GM18867 (cell line): Measurements from ENCODE around the gene COL9A3.
"Not testable (repeated sequence)": the region's sequence is repeated elsewhere in the genome, so short reads cannot be mapped to it uniquely, and the experiment has no call there.

ENCODE experiments used
- ATAC-seq: cut with Tn5 transposase; IDR thresholded peaks from one replicate; pipeline ENCODE4 v1.9.1; 2021; ENCODE audit warnings: mild to moderate bottlenecking, moderate library complexity; ENCODE audit not compliant: unreplicated experiment

Gene COL9A3

DNA sequence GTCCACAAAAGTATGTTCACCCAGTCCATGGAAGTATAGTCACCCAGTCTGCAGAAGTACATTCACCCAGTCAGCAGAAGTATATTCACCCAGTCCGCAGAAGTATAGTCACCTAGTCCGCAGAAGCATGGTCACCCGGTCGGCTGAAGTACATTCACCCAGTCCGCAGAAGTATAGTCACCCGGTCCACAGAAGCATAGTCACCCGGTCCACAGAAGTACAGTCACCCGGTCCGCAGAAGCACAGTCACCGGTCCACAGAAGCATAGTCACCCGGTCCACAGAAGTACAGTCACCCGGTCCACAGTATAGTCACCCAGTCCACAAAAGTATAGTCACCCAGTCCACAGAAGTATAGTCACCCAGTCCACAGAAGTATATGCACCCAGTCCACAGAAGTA, 36.0 kb downstream of the COL9A3 start:
- ATAC-seq, result no peak

GRCh38 chr20:62853304-62853703, 36.5 kb downstream of the COL9A3 start:
- not testable (repeated sequence) for ATAC-seq

- ATAC-seq, result no peak
These were observed 37.3 kb downstream of the COL9A3 start for GRCh38 chr20:62854121-62854520.

DNA sequence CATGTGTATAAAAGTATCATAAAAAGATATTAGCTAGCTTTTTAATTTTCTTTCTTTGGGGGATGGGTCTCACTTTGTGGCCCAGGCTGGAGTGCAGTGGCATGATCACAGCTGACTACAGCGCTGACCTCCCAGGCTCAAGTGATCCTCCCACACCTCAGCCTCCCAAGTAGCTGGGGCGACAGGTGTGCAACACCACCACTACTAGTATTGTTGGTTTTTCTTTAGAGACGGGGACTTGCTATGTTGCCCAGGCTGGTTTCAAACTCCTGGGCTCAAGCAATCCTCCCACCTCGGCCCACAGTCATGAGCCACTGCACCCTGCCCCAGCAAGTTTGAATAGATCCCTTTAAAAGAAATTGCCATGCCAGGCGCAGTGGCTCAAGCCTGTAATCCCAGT, 38.3 kb downstream of the COL9A3 start:
- no peak for ATAC-seq

GRCh38 chr20:62856931-62857619, 40.2 kb downstream of the COL9A3 start:
- ATAC-seq, result no peak

DNA sequence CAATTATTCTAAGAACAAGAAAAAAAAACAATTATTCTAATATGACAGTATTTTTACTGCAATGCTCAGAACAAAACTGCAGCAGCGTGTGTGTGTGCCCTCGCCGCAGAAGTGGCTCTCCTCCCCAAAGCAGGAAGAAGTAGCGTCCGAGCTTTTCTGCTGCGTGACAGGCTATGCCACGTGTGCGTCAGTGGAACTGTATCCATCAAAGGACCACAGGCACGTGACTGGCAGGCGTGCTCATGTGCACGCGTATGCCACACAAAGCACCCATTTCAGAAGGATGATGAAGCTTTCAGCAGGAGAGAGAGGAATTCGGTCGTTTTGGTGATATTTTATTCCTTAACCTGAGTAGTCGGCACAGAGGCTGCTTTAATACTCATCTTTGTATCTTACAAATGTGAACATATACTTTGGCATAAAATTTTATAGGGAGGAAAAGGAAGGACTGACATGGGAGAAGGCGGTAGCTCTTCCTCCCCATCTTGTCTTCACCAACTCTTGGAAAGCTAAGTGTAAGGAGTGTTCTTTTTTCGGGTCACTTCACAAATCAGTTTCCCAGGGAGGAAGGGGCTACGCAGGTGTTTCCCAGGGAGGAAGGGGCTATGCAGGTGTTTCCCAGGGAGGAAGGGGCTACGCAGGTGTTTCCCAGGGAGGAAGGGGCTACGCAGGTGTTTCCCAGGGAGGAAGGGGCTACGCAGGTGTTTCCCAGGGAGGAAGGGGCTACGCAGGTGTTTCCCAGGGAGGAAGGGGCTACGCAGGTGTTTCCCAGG, 41.4 kb downstream of the COL9A3 start:
- ATAC-seq, result no peak

GRCh38 chr20:62859721-62860120, 42.9 kb downstream of the COL9A3 start:
- ATAC-seq, result no peak

DNA sequence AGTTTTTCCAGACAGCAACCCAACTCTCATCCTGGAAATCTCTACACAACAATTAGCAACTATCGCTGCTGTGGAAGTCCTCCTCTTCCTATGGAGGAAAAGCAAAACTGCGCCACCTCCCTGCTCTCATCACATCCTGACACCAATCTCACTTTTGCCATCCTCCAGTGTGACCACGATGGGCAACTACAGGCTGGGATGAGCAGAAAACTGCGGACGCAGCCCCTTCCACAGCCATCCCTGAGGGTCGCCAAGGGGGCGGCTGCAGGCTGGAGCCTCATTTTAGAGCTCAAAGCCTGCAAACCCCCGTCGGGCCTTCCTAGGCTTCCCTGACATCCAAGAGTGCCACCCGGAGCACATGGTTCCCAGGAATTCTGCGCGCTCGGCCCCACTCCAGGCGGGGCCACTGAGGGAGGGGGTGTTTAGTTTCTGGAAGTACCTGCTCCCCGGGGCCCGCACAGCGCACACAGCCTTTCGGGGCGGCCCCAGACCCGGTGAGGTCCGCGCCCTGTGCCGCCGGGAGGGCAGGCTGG, 43.6 kb downstream of the COL9A3 start:
- no peak for ATAC-seq

- ATAC-seq, result peak; percentile 44
These were observed 44.3 kb downstream of the COL9A3 start for GRCh38 chr20:62860924-62861691.

- ATAC-seq, result peak; percentile 66
These were observed 45.0 kb downstream of the COL9A3 start, which contains the start of gene TCFL5 for GRCh38 chr20:62861726-62862336. TSS of gene TCFL5 (minus strand) at chr20:62861822. CDS start at chr20:62861670, 152 bp downstream.

DNA sequence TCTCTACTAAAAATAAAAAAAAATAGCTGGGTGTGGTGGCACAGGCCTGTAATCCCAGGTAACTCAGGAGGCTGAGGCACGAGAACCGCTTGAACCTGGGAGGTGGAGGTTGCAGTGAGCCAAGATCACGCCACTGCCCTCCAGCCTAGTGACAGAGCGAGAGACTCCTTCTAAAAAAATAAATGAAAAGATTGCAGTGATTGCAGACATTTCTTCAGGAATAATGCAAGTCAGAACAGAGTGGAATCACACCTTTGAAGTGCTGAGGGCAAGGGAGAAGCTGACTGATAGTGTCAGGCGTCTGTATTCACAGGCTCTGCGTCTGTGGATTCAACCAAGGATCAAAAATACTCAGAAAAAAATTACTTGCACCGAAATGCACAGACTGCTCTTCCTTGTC, 47.4 kb downstream of the COL9A3 start:
- no peak for ATAC-seq

- ATAC-seq, result no peak
These were observed 55.5 kb downstream of the COL9A3 start for GRCh38 chr20:62872184-62872847.

DNA sequence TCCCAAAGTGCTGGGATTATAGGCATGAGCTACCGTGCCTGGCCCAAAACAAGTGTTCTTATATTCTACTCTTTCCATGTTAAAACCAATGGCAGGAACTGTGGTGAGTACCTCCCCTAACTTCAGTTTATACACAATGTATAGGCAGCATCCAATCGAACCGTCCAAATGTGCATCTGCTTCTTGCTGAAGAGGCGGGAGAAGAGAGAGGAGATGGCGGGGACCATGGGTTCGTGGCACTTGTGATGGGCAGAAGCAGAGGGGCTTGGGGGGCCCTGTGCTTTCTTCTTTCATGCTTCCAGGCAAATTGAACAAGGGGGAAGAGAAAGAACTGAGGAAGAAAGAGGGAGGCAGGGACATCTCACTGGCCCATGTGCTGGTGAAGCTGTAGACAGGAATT, 56.0 kb downstream of the COL9A3 start:
- ATAC-seq, result no peak

GRCh38 chr20:62873280-62873679, 56.4 kb downstream of the COL9A3 start:
- ATAC-seq, result no peak

DNA sequence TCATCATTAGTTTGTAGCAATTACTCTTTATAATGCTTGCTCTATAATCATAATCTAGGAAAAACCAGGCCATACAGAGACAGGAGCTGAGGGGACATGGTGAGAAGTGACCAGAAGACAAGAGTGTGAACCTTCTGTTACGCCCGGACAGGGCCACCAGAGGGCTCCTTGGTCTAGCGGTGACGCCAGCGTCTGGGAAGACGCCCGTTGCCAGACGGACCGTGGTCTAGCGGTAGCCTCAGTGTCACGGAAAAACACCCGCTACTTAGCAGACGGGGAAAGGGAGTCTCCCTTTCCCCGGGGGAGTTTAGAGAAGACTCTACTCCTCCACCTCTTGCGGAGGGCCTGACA, 56.8 kb downstream of the COL9A3 start:
- ATAC-seq, result not testable (repeated sequence)

DNA sequence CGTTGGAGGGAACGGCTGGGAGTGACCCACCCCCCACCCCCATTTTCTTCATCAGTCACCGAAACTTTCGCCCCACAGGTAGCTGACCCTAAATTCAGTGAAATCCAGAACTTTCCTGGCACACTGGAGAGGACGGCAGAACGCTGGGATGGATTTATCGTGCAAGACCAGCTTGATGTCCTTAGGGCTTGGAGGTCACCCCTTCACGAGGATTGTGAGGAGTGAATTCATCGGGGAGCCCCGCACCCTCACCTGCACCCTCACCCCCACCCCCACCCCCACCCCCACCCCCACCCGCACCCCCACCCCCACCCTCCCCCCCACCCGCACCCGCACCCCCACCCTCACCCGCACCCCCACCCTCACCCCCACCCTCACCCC, 58.1 kb downstream of the COL9A3 start:
- ATAC-seq, result no peak

GRCh38 chr20:62875419-62876361, 58.8 kb downstream of the COL9A3 start:
- no peak for ATAC-seq

- no peak for ATAC-seq
These were observed 59.7 kb downstream of the COL9A3 start for GRCh38 chr20:62876501-62876901.
